HepG2 (cell line): ENCODE data around the gene PRKG1. TPM values are rescaled to one million over a fixed set of nuclear protein-coding genes. Genes with fewer than 3 reads are reported as not detected.

Source experiments
- ATAC-seq: fragments of 200-7000 bp; cut with Tn5 transposase; 3 replicates; pipeline ENCODE4 v1.9.1; 2020; ENCODE audit warnings: mild to moderate bottlenecking, moderate library complexity
- BruUV-seq: library from RNA; stranded (reverse); fragments of 400-500 nt; replicated peaks from 2 replicates; lab custom pipeline; 2021; lab: Mats Ljungman, UMichigan
- CTCF ChIA-PET: fragments of 300-600 bp; formaldehyde crosslinking; extraction: SDS; loops from one replicate; lab custom pipeline; 2021; ENCODE audit warnings: low total read pairs, inconsistent platforms, low intra/inter-chr PET ratio; lab: Yijun Ruan, JAX
- POLR2A ChIA-PET: fragments of 350-600 bp; sonication (Branson Sonifier 250); formaldehyde crosslinking; loops from one replicate; lab custom pipeline; 2020; ENCODE audit warnings: antibody characterized with exemption, inconsistent platforms; lab: Yijun Ruan, JAX
- DNase-seq: peaks from one replicate; pipeline ENCODE4 v3.0.0-alpha.2; 2015; ENCODE audit warnings: low spot score
- FAIRE-seq: peaks from 3 replicates; lab custom pipeline; 2011; peaks lifted over from hg19 to GRCh38; lab: Jason Lieb, UNC
- H2AFZ ChIP-seq: one replicate; pipeline ENCODE4 v1.6.1; 2011; ENCODE audit warnings: low read length, inconsistent platforms
- H3K27ac ChIP-seq: fragments of 300-600 bp; 3 replicates; pipeline ENCODE4 v1.8.0; 2011; ENCODE audit warnings: mixed run types, mild to moderate bottlenecking, mixed read lengths, low read length, inconsistent platforms; ENCODE audit not compliant: insufficient read depth; ENCODE audit errors: extremely low read length
- H3K27me3 ChIP-seq, 2 experiments: fragments of 200-600 bp in 1 of 2; 2 replicates in 1 of 2; 3 replicates in 1 of 2; pipeline versions ENCODE4 v1.6.0 to v1.8.0; 2011; ENCODE audit warnings: low read length in 2 of 2, mild to moderate bottlenecking in 2 of 2, moderate library complexity in 2 of 2, inconsistent platforms in 1 of 2; ENCODE audit not compliant: insufficient read depth in 2 of 2, control insufficient read depth in 1 of 2
- H3K36me3 ChIP-seq, 2 experiments: fragments of 200-600 bp in 1 of 2; replicated peaks in 1 of 2; 2 replicates in 1 of 2; 3 replicates in 1 of 2; pipeline versions ENCODE4 v1.5.1 to v1.8.0; 2011; ENCODE audit warnings: low read length in 2 of 2, inconsistent platforms in 1 of 2; ENCODE audit not compliant: insufficient read depth in 2 of 2, control insufficient read depth in 1 of 2
- H3K4me1 ChIP-seq: 2 replicates; pipeline ENCODE4 v1.5.1; 2012; ENCODE audit warnings: low read length, inconsistent platforms; ENCODE audit not compliant: insufficient read depth
- H3K4me2 ChIP-seq: 2 replicates; pipeline ENCODE4 v1.6.0; 2011; ENCODE audit warnings: low read depth, low read length, inconsistent platforms
- H3K4me3 ChIP-seq, 3 experiments: fragments of 200-600 bp in 1 of 3; sonication (generic), shearing (Covaris generic) in 1 of 3; replicated peaks in 1 of 3; 2 replicates each; pipeline ENCODE4 v1.5.1; 2011 to 2016; ENCODE audit warnings: low read length in 3 of 3, inconsistent platforms in 2 of 3, low read depth in 2 of 3, mild to moderate bottlenecking in 2 of 3, control low read depth in 1 of 3, mixed read lengths in 1 of 3; ENCODE audit not compliant: insufficient read depth in 1 of 3
- H3K79me2 ChIP-seq: one replicate; pipeline ENCODE4 v1.6.1; 2011; ENCODE audit warnings: low read length, inconsistent platforms; ENCODE audit not compliant: insufficient read depth
- H3K9ac ChIP-seq: 2 replicates; pipeline ENCODE4 v1.6.0; 2011; ENCODE audit warnings: mild to moderate bottlenecking, low read depth, low read length, inconsistent platforms; ENCODE audit not compliant: insufficient read depth
- H3K9me3 ChIP-seq: 2 replicates; pipeline ENCODE4 v1.5.1; 2012; ENCODE audit warnings: mild to moderate bottlenecking, low read length
- H4K20me1 ChIP-seq: 2 replicates; pipeline ENCODE4 v1.6.0; 2011; ENCODE audit warnings: inconsistent platforms, mild to moderate bottlenecking, low read length, moderate library complexity; ENCODE audit not compliant: insufficient read depth
- ATRX ChIP-seq: sonication (generic); formaldehyde crosslinking; IDR thresholded peaks from 2 replicates; pipeline ENCODE4 v1.4.0; 2020; ENCODE audit warnings: missing genetic modification reagents, borderline replicate concordance
- GZF1 ChIP-seq: sonication (generic); formaldehyde crosslinking; IDR thresholded peaks from 2 replicates; pipeline ENCODE4 v1.5.1; 2020; ENCODE audit warnings: mild to moderate bottlenecking, missing genetic modification reagents
- NCOR1 ChIP-seq: fragments of 200-600 bp; sonication (generic); IDR thresholded peaks from 2 replicates; pipeline ENCODE4 v1.7.0; 2017; ENCODE audit warnings: antibody characterized with exemption, low read length, borderline replicate concordance
- NFE2L2 ChIP-seq: fragments of 150-350 bp; IDR thresholded peaks from 2 replicates; pipeline ENCODE4 v1.6.1; 2014; ENCODE audit warnings: low read length
- PITX1 ChIP-seq: sonication (generic); formaldehyde crosslinking; IDR thresholded peaks from 2 replicates; pipeline ENCODE4 v1.5.1; 2020; ENCODE audit warnings: mild to moderate bottlenecking, missing genetic modification reagents
- SMAD1 ChIP-seq: sonication (generic); formaldehyde crosslinking; IDR thresholded peaks from 2 replicates; pipeline ENCODE4 v1.4.0; 2020; ENCODE audit warnings: missing genetic modification reagents, low read depth, mild to moderate bottlenecking, borderline replicate concordance
- TBX2 ChIP-seq: sonication (generic); formaldehyde crosslinking; IDR thresholded peaks from 2 replicates; pipeline ENCODE4 v1.5.0; 2020; ENCODE audit warnings: missing genetic modification reagents, mild to moderate bottlenecking, borderline replicate concordance
- TMF1 ChIP-seq: sonication (generic); formaldehyde crosslinking; IDR thresholded peaks from 2 replicates; pipeline ENCODE4 v1.8.1; 2022; ENCODE audit warnings: low read depth, missing genetic modification reagents
- ZBTB42 ChIP-seq: sonication (generic); formaldehyde crosslinking; IDR thresholded peaks from 2 replicates; pipeline ENCODE4 v1.5.0; 2020; ENCODE audit warnings: mild to moderate bottlenecking, missing genetic modification reagents
- ZFP36L1 ChIP-seq: sonication (generic); formaldehyde crosslinking; IDR thresholded peaks from 2 replicates; pipeline ENCODE4 v1.8.0; 2022; ENCODE audit warnings: mild to moderate bottlenecking, missing genetic modification reagents, moderate library complexity
- ZNF138 ChIP-seq: sonication (generic); formaldehyde crosslinking; IDR thresholded peaks from 2 replicates; pipeline ENCODE4 v1.5.0; 2020; ENCODE audit warnings: mild to moderate bottlenecking, low read depth, missing genetic modification reagents
- ZNF224 ChIP-seq: sonication (generic); formaldehyde crosslinking; IDR thresholded peaks from 2 replicates; pipeline ENCODE4 v1.5.0; 2020; ENCODE audit warnings: mild to moderate bottlenecking, missing genetic modification reagents
- ZNF230 ChIP-seq: sonication (generic); formaldehyde crosslinking; IDR thresholded peaks from 2 replicates; pipeline ENCODE4 v1.4.0; 2020; ENCODE audit warnings: mild to moderate bottlenecking, missing genetic modification reagents
- ZNF589 ChIP-seq: sonication (generic); formaldehyde crosslinking; conservative IDR thresholded peaks from 2 replicates; pipeline ENCODE4 v1.8.0; 2022; ENCODE audit warnings: mild to moderate bottlenecking, moderate library complexity, missing genetic modification reagents
- ZNF615 ChIP-seq: sonication (generic); formaldehyde crosslinking; IDR thresholded peaks from 2 replicates; pipeline ENCODE4 v1.5.0; 2020; ENCODE audit warnings: mild to moderate bottlenecking, missing genetic modification reagents, borderline replicate concordance
- WGBS: methylation state at CpG from one replicate; pipeline ENCODE4 v1.1.6; 2017; ENCODE audit warnings: low lambda C conversion rate; 5-methylcytosine and 5-hydroxymethylcytosine counted together
- in situ Hi-C: cut with HindIII; loops from 2 replicates; pipeline ENCODE4 v1.10.0; 2017; ENCODE audit warnings: low pct_unique_long_range_greater_than_20kb; ENCODE audit not compliant: extremely low pct_ligation_motif_present
- intact Hi-C: fragments of 100-400 bp; cut with micrococcal nuclease; formaldehyde crosslinking; loops from one replicate; pipeline ENCODE4 v1.10.0; 2022; ENCODE audit not compliant: unreplicated experiment
- polyA plus RNA-seq, 8 experiments: library from polyadenylated mRNA; depleted of rRNA in 3 of 8; stranded (reverse) in 7 of 8; unstranded in 1 of 8; fragments of >200 nt; fragmentation: Illumina TruSeq in 4 of 8; extraction: Trizol in 4 of 8; gene quantifications; 2 replicates each; pipeline versions ENCODE4 v1.2.1 to v1.2.3, GENCODE V29; 2011 to 2016; ENCODE audit warnings: low read depth in 4 of 8, missing spikeins in 1 of 8, mixed read lengths in 1 of 8; ENCODE audit not compliant: insufficient read depth in 1 of 8
- total RNA-seq, 5 experiments: library from RNA; depleted of rRNA; stranded (reverse); fragments of >200 nt; fragmentation: Illumina TruSeq; extraction: Trizol; gene quantifications; 2 replicates each; pipeline ENCODE4 v1.2.3, GENCODE V29; 2016; ENCODE audit warnings: low read depth in 1 of 5

PRKG1 gene
- total and polyA plus RNA-seq, 2 of the 13 experiments (the other 11 are each of a cell fraction or from before 2014, with no cell fraction given): 0.01 TPM; not detected in 1

GRCh38 chr10:52030975-52031374 lies 956.7 kb downstream of the PRKG1 start:
- POLR2A ChIA-PET: no interaction called here
- CTCF ChIA-PET: no interaction called here

GRCh38 chr10:52031771-52032170 lies 957.5 kb downstream of the PRKG1 start:
- FAIRE-seq: no peak
- POLR2A ChIA-PET: no interaction called here
- H3K27ac ChIP-seq: no peak overlapping the region

More at GRCh38 chr10:52030975-52031374, 956.7 kb downstream of the PRKG1 start:
- TF ChIP-seq NFE2L2 (no peak), TMF1 (CRISPR knock-in tag) (no peak), ZNF230 (CRISPR knock-in tag) (no peak)
- FAIRE-seq: no peak
- H2AFZ ChIP-seq: no peak overlapping the region
- WGBS: 0% methylated on average over 1 of the region's 1 CpG
- no peak overlapping the region for H3K27ac ChIP-seq
- H3K9me3 ChIP-seq: no peaks in the 10 kb centered on the region
- H3K4me2 ChIP-seq: no peak overlapping the region
- no peaks in the 10 kb centered on the region for H4K20me1 ChIP-seq
- no peak overlapping the region for H3K9ac ChIP-seq
- H3K36me3 ChIP-seq: no peaks in the 10 kb centered on the region
- BruUV-seq: no TSS peak
- DNase-seq: no peak
- intact Hi-C loops (no loop called here), in situ Hi-C loops (no loop called here)
- H3K27me3 ChIP-seq: no peaks in the 10 kb centered on the region; a peak in 1 of 5 replicates
- H3K4me1 ChIP-seq: no peaks in the 10 kb centered on the region
- no peak overlapping the region for H3K4me3 ChIP-seq
- H3K79me2 ChIP-seq: no peaks in the 10 kb centered on the region
- ATAC-seq: no peak

More at GRCh38 chr10:52031771-52032170, 957.5 kb downstream of the PRKG1 start:
- Histone ChIP-seq H3K9ac (no peak overlapping the region), H3K9me3 (no peaks in the 10 kb centered on the region), H3K4me1 (no peaks in the 10 kb centered on the region), H3K36me3 (no peaks in the 10 kb centered on the region), H3K4me2 (no peak overlapping the region), H3K27me3 (no peaks in the 10 kb centered on the region; a peak in 1 of 5 replicates), H3K79me2 (no peaks in the 10 kb centered on the region), H3K4me3 (no peak overlapping the region), H2AFZ (no peak overlapping the region), H4K20me1 (no peaks in the 10 kb centered on the region)
- in situ Hi-C loops (no loop called here), intact Hi-C loops (no loop called here)
- TF ChIP-seq ZNF224: no peak
- TF ChIP-seq TBX2 (CRISPR knock-in tag): no peak
- TF ChIP-seq ATRX (CRISPR knock-in tag): no peak
- TF ChIP-seq SMAD1 (CRISPR knock-in tag): no peak
- TF ChIP-seq NCOR1: no peak
- no peak for TF ChIP-seq PITX1 (CRISPR knock-in tag)
- TF ChIP-seq ZBTB42 (CRISPR knock-in tag): no peak
- no peak for TF ChIP-seq ZNF589
- TF ChIP-seq ZNF615 (CRISPR knock-in tag): no peak
- TF ChIP-seq ZFP36L1 (CRISPR knock-in tag): no peak
- no peak for TF ChIP-seq GZF1
- TF ChIP-seq ZNF138 (CRISPR knock-in tag): no peak
- CTCF ChIA-PET: no interaction called here
- DNase-seq (no peak), ATAC-seq (no peak)
- no TSS peak for BruUV-seq
